VCaP (cell line): ENCODE measurements around the gene MACF1.

Experiments
- H3K27ac ChIP-seq: fragments of 450-650 bp; 2 replicates; pipeline ENCODE4 v1.5.1; 2017
- CTCF ChIP-seq: fragments of 450-650 bp; conservative IDR thresholded peaks from 2 replicates; pipeline ENCODE4 v1.5.1; 2017; ENCODE audit warnings: mild to moderate bottlenecking, moderate library complexity

Gene MACF1

GRCh38 chr1:39183503-39184353 lies 20.8 kb upstream of the MACF1 start:
- peak; percentile 22; the same call in 1 of the 2 replicates for TF ChIP-seq CTCF
- H3K27ac ChIP-seq: no peak overlapping the region

GRCh38 chr1:39184354-39184818 lies 20.1 kb upstream of the MACF1 start:
- no peak for TF ChIP-seq CTCF
- H3K27ac ChIP-seq: no peak overlapping the region

GRCh38 chr1:39187275-39188046 lies 17.0 kb upstream of the MACF1 start:
- TF ChIP-seq CTCF: no peak
- H3K27ac ChIP-seq: no peak overlapping the region

GRCh38 chr1:39189592-39190041 lies 14.9 kb upstream of the MACF1 start:
- no peak for TF ChIP-seq CTCF
- H3K27ac ChIP-seq: peak overlapping the region; percentile 26; the same call in 1 of the 2 replicates

- no peak for TF ChIP-seq CTCF
- H3K27ac ChIP-seq: peak overlapping the region; percentile 26; the same call in 1 of the 2 replicates
These were observed 14.4 kb upstream of the MACF1 start for GRCh38 chr1:39190096-39190495.

- TF ChIP-seq CTCF: no peak
- peak overlapping the region; percentile 30; the same call in 1 of the 2 replicates for H3K27ac ChIP-seq
These were observed 10.0 kb upstream of the MACF1 start for GRCh38 chr1:39194398-39195051.
